ENCODE measurements around the gene VWA8.
"Not testable (repeated sequence)": the region's sequence is repeated elsewhere in the genome, so short reads cannot be mapped to it uniquely, and the experiment has no call there.

Gene VWA8

GRCh38 chr13:41639237-41639904 is 321.5 kb downstream of the VWA8 start:
- DNase-seq, result no peak

GRCh38 chr13:41637586-41637985 is 323.3 kb downstream of the VWA8 start:
- no peak for DNase-seq

GRCh38 chr13:41637032-41637431 is 323.9 kb downstream of the VWA8 start:
- DNase-seq, result not testable (repeated sequence)

GRCh38 chr13:41636590-41636989 is 324.3 kb downstream of the VWA8 start:
- not testable (repeated sequence) for DNase-seq

- DNase-seq, result no peak
These were observed 326.5 kb downstream of the VWA8 start for GRCh38 chr13:41634407-41634806.

GRCh38 chr13:41633776-41634175 is 327.1 kb downstream of the VWA8 start:
- no peak for DNase-seq

- no peak for DNase-seq
These were observed 329.5 kb downstream of the VWA8 start for GRCh38 chr13:41631296-41631965.

GRCh38 chr13:41627425-41627824 is 333.5 kb downstream of the VWA8 start:
- no peak for DNase-seq

- DNase-seq, result no peak
These were observed 336.9 kb downstream of the VWA8 start for GRCh38 chr13:41624041-41624440.

- no peak for DNase-seq
These were observed 338.2 kb downstream of the VWA8 start for GRCh38 chr13:41622432-41623429.

- no peak for DNase-seq
These were observed 339.0 kb downstream of the VWA8 start for GRCh38 chr13:41621716-41622431.

- DNase-seq, result not testable (repeated sequence)
These were observed 343.3 kb downstream of the VWA8 start for GRCh38 chr13:41617633-41618032.

- DNase-seq, result no peak
These were observed 344.8 kb downstream of the VWA8 start for GRCh38 chr13:41616151-41616550.

GRCh38 chr13:41615528-41615855 is 345.4 kb downstream of the VWA8 start:
- no peak for DNase-seq

GRCh38 chr13:41614671-41615527 is 346.0 kb downstream of the VWA8 start:
- no peak for DNase-seq

GRCh38 chr13:41613984-41614661 is 346.8 kb downstream of the VWA8 start:
- no peak for DNase-seq

GRCh38 chr13:41613471-41613870 is 347.4 kb downstream of the VWA8 start:
- no peak for DNase-seq

- DNase-seq, result no peak
These were observed 349.5 kb downstream of the VWA8 start for GRCh38 chr13:41611385-41611784.

GRCh38 chr13:41610404-41610803 is 350.5 kb downstream of the VWA8 start:
- DNase-seq, result peak; percentile 50

GRCh38 chr13:41609828-41610227 is 351.1 kb downstream of the VWA8 start:
- DNase-seq, result no peak

- no peak for DNase-seq
These were observed 352.1 kb downstream of the VWA8 start for GRCh38 chr13:41608839-41609177.
